Chondrocyte (in vitro differentiated cells): ENCODE data around the gene MPV17. TPM values are rescaled to one million over a fixed set of nuclear protein-coding genes. Genes with fewer than 3 reads are reported as not detected.
A peak's percentile ranks its signal among the peaks of the same experiment; 100 is the strongest.
"Not testable (repeated sequence)": the region's sequence is repeated elsewhere in the genome, so short reads cannot be mapped to it uniquely, and the experiment has no call there.

ENCODE experiments used
- DNase-seq: peaks from one replicate; pipeline ENCODE4 v3.0.0; 2021; ENCODE audit warnings: mixed read lengths, low spot score
- H3K27ac Mint-ChIP-seq: one replicate; pipeline ENCODE4 v1.8.0; 2021; ENCODE audit warnings: mild to moderate bottlenecking, moderate library complexity, mixed read lengths; ENCODE audit not compliant: unreplicated experiment
- H3K27me3 Mint-ChIP-seq: 2 replicates; pipeline ENCODE4 v1.8.0; 2021; ENCODE audit warnings: low read depth, mixed read lengths
- H3K36me3 Mint-ChIP-seq: 2 replicates; pipeline ENCODE4 v1.8.0; 2021; ENCODE audit warnings: low read depth, mixed read lengths
- H3K4me1 Mint-ChIP-seq: 2 replicates; pipeline ENCODE4 v1.8.0; 2021; ENCODE audit warnings: low read depth, mild to moderate bottlenecking, mixed read lengths
- H3K4me3 Mint-ChIP-seq: one replicate; pipeline ENCODE4 v1.8.0; 2021; ENCODE audit warnings: mild to moderate bottlenecking, moderate library complexity, mixed read lengths; ENCODE audit not compliant: unreplicated experiment
- H3K9me3 Mint-ChIP-seq: 2 replicates; pipeline ENCODE4 v1.8.0; 2021; ENCODE audit warnings: low read depth, mixed read lengths
- CTCF ChIP-seq: fragments of 200-600 bp; sonication (generic); IDR thresholded peaks from 2 replicates; pipeline ENCODE4 v1.5.0; 2021; ENCODE audit warnings: antibody characterized with exemption, mild to moderate bottlenecking, moderate library complexity
- total RNA-seq: library from RNA; stranded (reverse); gene quantifications from 3 replicates; pipeline ENCODE4 v1.2.1, GENCODE V29; 2021

MPV17 gene
- total RNA-seq, 1 donor from 2014 or later, result 57.7 TPM

GRCh38 chr2:27303093-27304025, 19.5 kb downstream of the MPV17 start:
- Mint-ChIP-seq H3K9me3 (no peaks in the 10 kb centered on the region), H3K36me3 (no peaks in the 10 kb centered on the region), H3K4me1 (peaks cover 5% of the 10 kb centered on the region), H3K4me3 (peak overlapping the region; percentile 33), H3K27ac (no peak overlapping the region), H3K27me3 (peaks cover 18% of the 10 kb centered on the region)
- no peak for DNase-seq
- TF ChIP-seq CTCF, result peak; percentile 96

GRCh38 chr2:27300606-27301005, 22.3 kb downstream of the MPV17 start:
- H3K4me3 Mint-ChIP-seq, H3K9me3 Mint-ChIP-seq, H3K27ac Mint-ChIP-seq, DNase-seq, H3K36me3 Mint-ChIP-seq, H3K4me1 Mint-ChIP-seq: not testable (repeated sequence)
- peaks cover 24% of the 10 kb centered on the region for H3K27me3 Mint-ChIP-seq

GRCh38 chr2:27298391-27299080, 24.4 kb downstream of the MPV17 start:
- Mint-ChIP-seq H3K36me3 (no peaks in the 10 kb centered on the region), H3K27me3 (peaks cover 17% of the 10 kb centered on the region), H3K4me3 (no peak overlapping the region), H3K9me3 (no peaks in the 10 kb centered on the region), H3K27ac (no peak overlapping the region), H3K4me1 (peaks cover 7% of the 10 kb centered on the region)
- TF ChIP-seq CTCF, result no peak
- no peak for DNase-seq

GRCh38 chr2:27297195-27297594, 25.7 kb downstream of the MPV17 start:
- Mint-ChIP-seq H3K36me3 (no peaks in the 10 kb centered on the region), H3K4me3 (no peak overlapping the region), H3K9me3 (no peaks in the 10 kb centered on the region), H3K27ac (no peak overlapping the region), H3K27me3 (peaks cover 19% of the 10 kb centered on the region), H3K4me1 (peaks cover 15% of the 10 kb centered on the region)
- no peak for TF ChIP-seq CTCF
- no peak for DNase-seq

- Mint-ChIP-seq H3K4me3 (no peak overlapping the region), H3K27me3 (peaks cover 24% of the 10 kb centered on the region), H3K9me3 (no peaks in the 10 kb centered on the region), H3K4me1 (peaks cover 15% of the 10 kb centered on the region), H3K36me3 (no peaks in the 10 kb centered on the region), H3K27ac (no peak overlapping the region)
- no peak for TF ChIP-seq CTCF
- DNase-seq, result no peak
These were observed 26.4 kb downstream of the MPV17 start for GRCh38 chr2:27296481-27296880.
